Measurements from ENCODE around the gene DCLK3.

Gene DCLK3

GRCh38 chr3:36771931-36772330 lies 7.6 kb upstream of the DCLK3 start:
- DNase-seq (ENCODE audit: low spot score), result no peak
- ChIA-PET CTCF (no interaction called here), POLR2A (ENCODE audit: low non-redundant PET) (no interaction called here)
- no peak overlapping the region for H3K27ac ChIP-seq
- no peak for TF ChIP-seq CTCF (conservative IDR thresholded peaks at IDR 0.05; ENCODE audit: low read depth)

- no peak for DNase-seq (ENCODE audit: low spot score)
- CTCF ChIA-PET, result no interaction called here
- TF ChIP-seq CTCF (conservative IDR thresholded peaks at IDR 0.05; ENCODE audit: low read depth), result no peak
- POLR2A ChIA-PET (ENCODE audit: low non-redundant PET), result no interaction called here
- H3K27ac ChIP-seq, result no peak overlapping the region
Measured at GRCh38 chr3:36769926-36770325, 5.6 kb upstream of the DCLK3 start.

- POLR2A ChIA-PET (ENCODE audit: low non-redundant PET), result no interaction called here
- no peak for DNase-seq (ENCODE audit: low spot score)
- CTCF ChIA-PET, result interaction anchor here (0.5 kb wide), 1 partner anchor 264 kb away, joined by 7 read pairs; no protein-coding TSS in a partner anchor
- TF ChIP-seq CTCF (conservative IDR thresholded peaks at IDR 0.05; ENCODE audit: low read depth), result no peak
- H3K27ac ChIP-seq, result no peak overlapping the region
Measured at GRCh38 chr3:36765104-36765503, 751 bp upstream of the DCLK3 start.

GRCh38 chr3:36764704-36765038 lies 318 bp upstream of the DCLK3 start:
- POLR2A ChIA-PET (ENCODE audit: low non-redundant PET), result no interaction called here
- TF ChIP-seq CTCF (conservative IDR thresholded peaks at IDR 0.05; ENCODE audit: low read depth), result no peak
- no peak overlapping the region for H3K27ac ChIP-seq
- DNase-seq (ENCODE audit: low spot score), result no peak
- CTCF ChIA-PET, result no interaction called here

GRCh38 chr3:36762918-36763849 lies 1.2 kb downstream of the DCLK3 start:
- CTCF ChIA-PET, result interaction anchor here (0.6 kb wide), 1 partner anchor 202 kb away, joined by 3 read pairs; no protein-coding TSS in a partner anchor
- no peak for DNase-seq (ENCODE audit: low spot score)
- TF ChIP-seq CTCF (conservative IDR thresholded peaks at IDR 0.05; ENCODE audit: low read depth), result no peak
- no peak overlapping the region for H3K27ac ChIP-seq
- POLR2A ChIA-PET (ENCODE audit: low non-redundant PET), result no interaction called here

- CTCF ChIA-PET, result no interaction called here
- no peak overlapping the region for H3K27ac ChIP-seq
- POLR2A ChIA-PET (ENCODE audit: low non-redundant PET), result no interaction called here
- no peak for TF ChIP-seq CTCF (conservative IDR thresholded peaks at IDR 0.05; ENCODE audit: low read depth)
- DNase-seq (ENCODE audit: low spot score), result no peak
Measured at GRCh38 chr3:36761779-36762178, 2.6 kb downstream of the DCLK3 start.

Data from RWPE1 (cell line).